RWPE1 (cell line): ENCODE data around the gene KIF4A.

Source experiments
- CTCF ChIA-PET: fragments of 350-600 bp; sonication (Branson Sonifier 250); formaldehyde crosslinking; extraction: SDS; loops from one replicate; lab custom pipeline; 2021; lab: Yijun Ruan, JAX
- POLR2A ChIA-PET: fragments of 400-600 bp; formaldehyde crosslinking; extraction: SDS; loops from one replicate; lab custom pipeline; 2020; ENCODE audit warnings: antibody characterized with exemption; ENCODE audit not compliant: low non-redundant PET; lab: Yijun Ruan, JAX
- DNase-seq: peaks from one replicate; pipeline ENCODE4 v3.0.0; 2012; ENCODE audit warnings: low spot score
- H3K27ac ChIP-seq: fragments of 450-650 bp; 2 replicates; pipeline ENCODE4 v1.5.1; 2017
- CTCF ChIP-seq: fragments of 450-650 bp; conservative IDR thresholded peaks from 2 replicates; pipeline ENCODE4 v1.5.1; 2017; ENCODE audit warnings: low read depth, mild to moderate bottlenecking

The KIF4A gene

GRCh38 chrX:70426286-70427278 is 136.7 kb downstream of the KIF4A start:
- CTCF ChIA-PET, result no interaction called here
- H3K27ac ChIP-seq, result no peak overlapping the region
- TF ChIP-seq CTCF, result no peak
- POLR2A ChIA-PET, result no interaction called here
- DNase-seq, result no peak

GRCh38 chrX:70427365-70427764 is 137.5 kb downstream of the KIF4A start:
- ChIA-PET POLR2A (no interaction called here), CTCF (no interaction called here)
- no peak for DNase-seq

GRCh38 chrX:70429759-70430158 is 139.9 kb downstream of the KIF4A start:
- CTCF ChIA-PET, result interaction anchor here (0.5 kb wide), 1 partner anchor 196 kb away, joined by 4 read pairs; the partner anchor contains the start of gene AWAT1

More at GRCh38 chrX:70427365-70427764, 137.5 kb downstream of the KIF4A start:
- H3K27ac ChIP-seq, result no peak overlapping the region
- no peak for TF ChIP-seq CTCF

GRCh38 chrX:70432936-70433847 is 143.3 kb downstream of the KIF4A start:
- TF ChIP-seq CTCF, result no peak

More at GRCh38 chrX:70429759-70430158, 139.9 kb downstream of the KIF4A start:
- POLR2A ChIA-PET, result no interaction called here
- no peak overlapping the region for H3K27ac ChIP-seq
- no peak for TF ChIP-seq CTCF
- DNase-seq, result no peak

GRCh38 chrX:70433848-70434351 is 144.0 kb downstream of the KIF4A start:
- CTCF ChIA-PET, result interaction anchor here (0.5 to 1.3 kb wide), 5 partner anchors 19 to 225 kb away, joined by 3 to 7 read pairs (median 3); no protein-coding TSS in a partner anchor
- H3K27ac ChIP-seq, result peak overlapping the region; percentile 73
- POLR2A ChIA-PET, result no interaction called here
- peak; percentile 64 for TF ChIP-seq CTCF
- no peak for DNase-seq

More at GRCh38 chrX:70432936-70433847, 143.3 kb downstream of the KIF4A start:
- ChIA-PET CTCF (interaction anchor here (0.5 to 1.3 kb wide), 4 partner anchors 19 to 226 kb away, joined by 3 to 7 read pairs (median 4); no protein-coding TSS in a partner anchor), POLR2A (no interaction called here)
- DNase-seq, result no peak
- peak overlapping the region; percentile 73 for H3K27ac ChIP-seq
